IPS DF 4.7 (cell line): ENCODE data around the gene UVSSA.
"Not testable (repeated sequence)": the region's sequence is repeated elsewhere in the genome, so short reads cannot be mapped to it uniquely, and the experiment has no call there.

ENCODE experiments used
- DNase-seq: peaks from one replicate; pipeline ENCODE4 v3.0.0-alpha.2; 2013; ENCODE audit warnings: low spot score; ENCODE audit errors: extremely low read depth

Gene UVSSA

DNA sequence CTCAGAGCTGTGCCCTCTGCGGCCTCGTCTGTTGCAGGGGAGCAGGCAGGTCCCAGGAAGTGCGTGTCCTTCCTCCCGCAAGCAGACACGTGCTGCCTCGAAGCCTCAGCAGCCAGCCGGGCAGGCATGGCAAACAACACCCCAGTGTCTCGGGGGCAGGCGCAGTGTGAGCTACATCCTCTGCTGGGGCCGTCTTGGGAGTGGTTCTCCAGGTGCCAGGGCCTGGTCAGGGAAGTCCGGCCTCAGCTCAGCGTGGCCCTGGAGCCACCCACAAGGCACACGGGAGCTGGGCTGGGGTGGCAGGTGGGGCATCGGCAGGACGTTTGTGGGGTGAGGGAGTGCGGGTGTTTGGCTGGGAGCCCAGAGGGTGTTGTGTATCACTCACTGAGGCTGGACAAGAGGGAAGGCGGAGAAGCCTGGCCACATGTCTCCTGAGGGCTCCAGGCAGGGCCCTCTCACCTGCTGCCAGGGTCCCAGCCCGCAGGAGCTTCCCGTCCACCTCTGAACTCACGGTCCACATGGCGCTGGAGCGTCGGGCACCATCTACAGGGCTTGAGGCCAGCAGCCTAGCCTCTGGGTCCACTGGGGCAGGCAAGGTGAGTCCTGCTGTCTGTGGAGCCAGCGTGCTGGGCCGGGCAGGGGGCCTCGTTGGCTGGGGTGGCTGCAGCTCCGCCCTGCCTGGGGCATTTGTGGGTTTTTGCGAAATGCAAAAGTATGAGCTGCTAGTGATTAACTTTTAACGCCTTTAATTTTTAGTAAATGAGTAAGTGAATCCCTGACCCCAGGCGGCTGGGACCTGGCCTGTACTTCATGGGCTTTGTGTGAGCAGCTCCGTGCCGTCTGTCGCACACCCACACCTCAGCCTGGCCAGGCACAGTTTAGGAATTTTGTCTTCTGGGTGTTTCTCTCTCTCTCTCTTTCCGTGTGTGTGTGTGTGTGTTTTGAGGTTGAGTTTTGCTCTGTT, 17.3 kb upstream of the UVSSA start:
- no peak for DNase-seq

DNA sequence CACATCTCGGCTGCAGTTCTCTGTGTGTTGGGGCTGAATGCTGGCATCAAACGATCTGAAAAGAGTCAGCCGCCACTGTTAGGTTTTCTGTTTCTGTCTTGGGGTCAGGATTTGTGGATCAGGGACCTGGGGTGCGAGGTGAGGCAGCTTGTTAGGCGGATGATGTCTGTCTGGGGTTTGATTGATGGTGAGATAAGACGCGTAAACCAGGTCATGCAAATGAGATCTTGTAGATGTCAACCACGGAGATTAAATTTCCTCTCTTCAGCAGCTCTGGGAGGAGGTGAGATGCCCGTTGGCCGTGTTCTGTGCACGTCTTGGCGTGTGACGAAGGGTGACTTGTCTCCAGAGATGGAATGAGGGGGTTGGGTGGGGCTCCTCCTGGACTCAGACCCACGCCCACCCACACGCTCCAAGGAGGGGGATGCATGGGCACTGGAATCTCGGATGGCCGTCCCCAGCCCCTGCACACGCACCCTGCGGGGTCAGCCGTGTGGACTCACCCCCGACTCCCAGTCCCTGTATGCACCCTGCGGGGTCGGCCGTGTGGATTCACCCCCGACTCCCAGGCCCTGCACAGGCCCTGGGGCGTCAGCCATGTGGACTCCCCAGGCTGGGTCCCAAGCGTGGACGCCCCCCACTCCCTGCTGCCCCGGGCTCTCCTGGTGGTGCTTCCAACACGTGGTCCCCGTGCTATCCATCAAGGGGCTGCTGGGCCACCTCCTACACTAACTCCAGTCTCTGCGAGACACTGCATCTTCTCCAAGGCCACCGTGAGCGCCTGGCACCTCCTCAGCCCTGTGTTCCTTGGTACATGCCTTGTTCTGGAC, 16.0 kb upstream of the UVSSA start:
- DNase-seq, result no peak

DNA sequence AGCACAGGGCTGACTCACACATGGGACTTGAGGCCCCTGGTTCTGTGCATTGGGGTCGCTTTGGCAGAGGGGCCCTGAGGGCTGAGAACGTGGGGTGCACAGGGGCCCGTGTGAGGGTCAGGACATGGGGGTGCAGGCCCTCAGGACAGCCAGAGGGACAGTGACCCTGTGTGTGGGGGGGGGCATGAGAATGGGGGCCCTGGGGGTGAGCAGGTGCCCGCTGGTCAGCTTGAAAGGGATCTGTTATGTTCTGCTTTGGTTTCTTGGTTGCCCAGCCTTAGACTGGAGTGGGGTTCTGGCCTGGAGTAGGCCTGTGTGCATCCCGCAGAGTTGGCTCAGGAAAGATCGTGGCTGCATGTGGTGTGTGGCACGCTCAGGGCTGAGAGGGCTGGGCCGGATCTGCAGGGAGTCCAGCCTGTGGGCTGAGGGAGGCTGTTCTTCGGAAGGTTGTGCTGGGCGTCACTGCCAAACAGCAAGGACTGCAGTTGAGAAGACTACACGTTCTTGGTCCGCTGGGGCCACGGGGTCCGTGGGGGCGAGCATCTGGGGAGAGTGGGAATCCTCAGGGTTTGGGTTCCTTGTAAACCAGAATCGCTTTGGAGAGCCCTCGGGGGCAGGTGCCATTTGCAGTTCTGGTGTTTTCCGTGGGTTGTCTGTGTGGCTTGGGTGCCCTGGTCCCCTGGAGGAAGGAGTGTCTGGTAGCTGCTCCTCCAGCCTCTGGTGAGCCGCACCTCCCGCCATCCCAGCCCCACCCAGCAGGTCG, 15.2 kb upstream of the UVSSA start:
- DNase-seq, result no peak

DNA sequence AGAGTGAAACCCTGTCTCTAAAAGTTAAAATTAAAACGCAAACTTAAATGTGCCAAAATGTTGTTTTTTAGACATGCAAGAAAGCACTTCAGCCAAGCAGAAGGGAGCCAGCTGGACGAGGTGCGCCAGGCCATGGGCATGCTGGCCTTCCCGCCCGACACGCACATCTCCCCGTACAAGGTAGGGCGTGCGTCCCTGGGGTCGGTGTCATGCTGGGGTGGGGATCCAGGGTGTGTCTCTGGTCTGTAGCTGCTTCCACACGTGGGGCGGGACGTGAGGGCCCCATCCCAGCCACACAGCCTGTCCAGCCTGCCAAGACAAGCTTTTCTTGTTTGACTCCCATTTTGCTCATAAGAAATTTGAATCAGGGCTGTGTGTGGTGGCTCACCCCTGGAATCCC, 14.3 kb upstream of the UVSSA start:
- DNase-seq, result no peak

DNA sequence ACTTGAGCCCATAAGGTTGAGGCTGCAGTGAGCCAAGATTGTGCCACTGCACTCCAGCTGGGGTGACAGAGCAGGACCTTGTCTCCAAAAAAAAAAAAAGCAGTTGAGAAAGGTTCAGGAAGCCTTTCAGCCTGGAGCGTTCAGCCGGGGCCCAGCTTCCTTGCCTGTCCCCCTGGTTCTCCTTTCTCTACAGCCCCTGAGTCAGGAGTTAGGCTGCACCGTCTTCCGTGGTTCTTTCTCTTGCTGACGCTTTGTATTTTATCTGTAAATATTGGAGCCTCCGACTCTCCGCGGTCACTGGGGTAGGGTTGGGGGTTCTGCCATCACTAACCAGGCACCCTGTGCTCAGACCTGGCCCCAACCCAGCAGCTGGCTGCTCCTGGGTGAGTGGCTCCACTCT, 13.8 kb upstream of the UVSSA start:
- no peak for DNase-seq

- not testable (repeated sequence) for DNase-seq
These were observed 13.0 kb upstream of the UVSSA start for GRCh38 chr4:1333851-1334578.

DNA sequence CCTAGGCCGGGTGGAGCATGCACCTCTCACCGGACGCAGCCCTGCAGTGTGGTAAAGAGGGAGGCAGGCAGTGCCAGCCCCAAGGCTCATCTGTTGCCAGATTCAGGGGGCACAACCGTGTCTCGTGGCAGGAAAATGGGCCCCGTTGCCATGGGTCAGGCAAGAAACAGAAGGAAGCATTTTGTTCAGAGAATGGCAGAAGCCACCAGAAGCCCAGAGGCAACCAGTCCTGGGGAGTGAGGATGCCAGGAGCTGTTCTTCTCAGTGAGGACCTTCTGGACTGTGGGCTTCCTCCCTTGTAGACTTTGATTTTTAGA, 12.5 kb upstream of the UVSSA start:
- no peak for DNase-seq

GRCh38 chr4:1335193-1335883, 11.7 kb upstream of the UVSSA start:
- DNase-seq, result not testable (repeated sequence)

DNA sequence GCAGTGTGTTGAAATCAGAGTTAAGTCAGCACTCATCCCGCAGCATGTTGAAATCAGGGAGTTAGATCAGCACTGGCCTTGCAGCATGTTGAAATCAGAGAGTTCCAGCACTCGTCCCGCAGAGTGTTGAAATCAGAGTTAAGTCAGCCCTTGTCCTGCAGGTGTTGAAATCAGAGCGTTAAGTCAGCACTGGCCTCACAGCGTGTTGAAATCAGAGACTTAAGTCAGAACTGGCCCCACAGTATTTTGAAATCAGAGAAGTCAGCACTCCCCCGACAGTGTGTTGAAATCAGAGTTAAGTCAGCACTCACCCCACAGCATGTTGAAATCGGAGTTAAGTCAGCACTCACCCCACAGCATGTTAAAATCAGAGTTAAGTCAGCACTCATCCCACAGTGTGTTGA, 10.9 kb upstream of the UVSSA start:
- no peak for DNase-seq

DNA sequence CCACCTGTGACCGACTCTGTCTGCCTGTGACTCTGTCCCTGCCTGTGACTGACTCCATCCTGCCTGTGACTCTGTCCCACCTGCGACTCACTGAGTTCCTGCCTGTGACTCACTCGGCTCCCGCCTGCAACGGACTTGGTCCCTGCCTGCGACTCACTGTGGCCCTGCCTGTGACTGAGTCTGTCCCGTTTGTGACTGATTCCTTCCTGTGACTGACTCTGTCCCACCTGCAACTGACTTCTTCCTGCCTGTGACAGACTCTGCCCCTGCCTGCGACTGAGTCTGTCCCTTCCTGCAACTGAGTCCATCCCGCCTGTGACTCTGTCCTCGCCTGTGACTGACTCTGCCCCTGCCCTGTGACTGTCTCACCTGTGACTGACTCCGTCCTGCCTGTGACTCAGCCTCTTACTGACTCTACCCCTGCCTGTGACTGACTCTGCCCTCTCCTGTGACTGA, 9.6 kb upstream of the UVSSA start:
- no peak for DNase-seq

DNA sequence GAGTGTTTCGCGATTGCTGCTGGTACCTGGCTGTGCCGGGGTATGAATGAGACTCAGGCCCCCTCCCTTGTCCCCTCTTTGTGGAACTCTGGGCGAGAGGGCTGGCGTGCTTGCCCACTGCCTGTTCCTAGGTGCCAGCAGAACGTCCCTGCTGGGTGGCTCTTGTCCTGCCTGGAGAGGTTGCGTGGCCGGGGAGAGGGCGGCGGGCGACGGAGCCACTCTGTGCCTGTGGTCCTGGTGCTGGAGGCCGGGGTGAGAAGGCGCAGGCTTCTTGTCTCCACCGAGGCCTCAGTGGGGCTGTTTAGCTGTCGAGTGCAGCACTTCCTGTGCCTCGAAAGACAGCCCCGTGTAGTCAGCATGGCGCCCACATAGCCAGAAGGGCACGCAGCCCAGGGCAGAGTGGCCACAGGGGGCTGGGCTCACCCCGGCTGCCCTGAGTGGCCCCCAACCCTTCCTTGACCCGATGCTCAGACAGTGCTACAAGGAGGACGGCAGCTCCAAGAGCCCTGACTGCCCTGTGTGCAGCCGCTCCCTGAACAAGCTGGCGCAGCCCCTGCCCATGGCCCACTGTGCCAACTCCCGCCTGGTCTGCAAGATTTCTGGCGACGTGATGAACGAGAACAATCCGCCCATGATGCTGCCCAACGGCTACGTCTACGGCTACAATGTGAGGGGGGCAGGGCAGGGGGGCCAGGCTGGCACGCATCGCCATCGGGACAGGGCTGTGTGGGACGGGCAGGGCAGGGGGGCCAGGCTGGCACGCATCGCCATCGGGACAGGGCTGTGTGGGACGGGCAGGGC, 8.9 kb upstream of the UVSSA start:
- DNase-seq, result no peak

DNA sequence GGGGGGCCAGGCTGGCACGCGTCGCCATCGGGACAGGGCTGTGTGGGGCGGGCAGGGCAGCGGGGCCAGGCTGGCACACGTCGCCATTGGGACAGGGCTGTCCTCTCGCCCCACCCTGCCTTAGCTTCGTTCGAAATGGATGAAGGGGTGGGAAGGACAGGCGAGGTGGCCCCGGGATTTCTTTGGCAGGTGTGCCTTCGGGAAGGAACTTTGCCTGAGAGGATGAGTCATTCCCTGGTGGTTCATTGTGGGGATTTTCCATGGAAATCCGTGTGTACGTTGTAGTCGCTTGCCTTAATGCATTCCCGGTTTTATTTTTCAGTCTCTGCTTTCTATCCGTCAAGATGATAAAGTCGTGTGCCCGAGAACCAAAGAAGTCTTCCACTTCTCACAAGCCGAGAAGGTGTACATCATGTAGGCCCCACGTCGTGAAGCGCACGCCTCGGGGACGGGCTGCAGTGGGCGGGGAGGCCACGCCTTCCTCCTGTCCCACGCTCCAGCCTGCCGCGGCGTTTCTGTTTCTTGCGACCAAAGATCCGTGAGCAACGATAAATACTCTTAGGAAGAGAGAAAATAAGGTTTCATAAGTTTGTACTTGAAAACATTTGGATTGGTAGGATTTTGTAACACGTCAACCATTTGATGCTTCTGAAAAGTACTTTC, 8.1 kb upstream of the UVSSA start:
- DNase-seq, result no peak

DNA sequence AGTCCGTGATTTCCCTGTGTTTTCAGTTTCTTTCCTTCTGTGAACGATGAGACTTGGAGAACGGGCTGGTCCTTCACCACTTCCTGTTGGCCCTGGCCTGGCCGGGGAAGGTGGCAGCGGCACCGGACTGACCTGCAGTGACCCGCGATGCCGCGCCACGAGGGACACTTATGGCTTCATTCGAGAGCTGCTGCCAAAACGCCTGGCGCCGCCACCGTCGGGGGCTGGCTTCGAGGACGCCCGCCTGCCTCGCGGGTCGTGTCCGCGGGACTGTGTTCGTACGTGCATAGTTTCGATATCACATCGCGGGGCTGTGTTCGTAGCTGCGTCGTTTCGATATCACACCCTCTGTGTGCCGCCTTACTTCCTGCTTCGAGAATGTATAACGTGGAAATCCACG, 7.5 kb upstream of the UVSSA start:
- no peak for DNase-seq

- no peak for DNase-seq
These were observed 6.7 kb upstream of the UVSSA start for GRCh38 chr4:1340181-1340747.

- no peak for DNase-seq
These were observed 6.1 kb upstream of the UVSSA start for GRCh38 chr4:1340861-1341260.

- no peak for DNase-seq
These were observed 5.0 kb upstream of the UVSSA start for GRCh38 chr4:1342003-1342402.

- DNase-seq, result no peak
These were observed 2.3 kb upstream of the UVSSA start for GRCh38 chr4:1344696-1345095.

- DNase-seq, result no peak
These were observed 866 bp upstream of the UVSSA start for GRCh38 chr4:1345903-1346780.
